Body of pancreas (tissue), 4 donors: ENCODE results near the gene EPB41L5. TPM values are rescaled to one million over a fixed set of nuclear protein-coding genes. Genes with fewer than 3 reads are reported as not detected.

Source experiments
- ATAC-seq: fragments of 150-250 bp; one replicate; pipeline ENCODE4 v1.9.1; 2016
- DNase-seq, 4 donors: peaks; one replicate each; pipeline ENCODE4 v3.0.0-alpha.2; 2019
- H3K27ac ChIP-seq, 4 donors: fragments of 200-600 bp; sonication (generic); 1 replicate in 3 of 4; 2 replicates in 1 of 4; pipeline versions ENCODE4 v1.5.1 to v1.6.1; 2016 to 2019; ENCODE audit warnings: mild to moderate bottlenecking in 1 of 4, mixed read lengths in 1 of 4, moderate library complexity in 1 of 4
- H3K27me3 ChIP-seq, 2 donors: fragments of 200-600 bp; sonication (generic); one replicate each; pipeline ENCODE4 v1.6.0; 2016; ENCODE audit warnings: mild to moderate bottlenecking in 1 of 2
- H3K36me3 ChIP-seq, 2 donors: fragments of 200-600 bp; sonication (generic); replicated peaks in 1 of 2; 2 replicates each; pipeline ENCODE4 v1.5.1; 2016; ENCODE audit warnings: low read depth in 2 of 2; ENCODE audit not compliant: insufficient read depth in 1 of 2
- H3K4me1 ChIP-seq: fragments of 200-600 bp; sonication (generic); one replicate; pipeline ENCODE4 v1.6.0; 2016
- H3K4me3 ChIP-seq, 2 donors: fragments of 200-600 bp; sonication (generic); 1 replicate in 1 of 2; 2 replicates in 1 of 2; pipeline ENCODE4 v1.5.1; 2016 to 2019
- H3K9me3 ChIP-seq, 3 donors: fragments of 200-600 bp; sonication (generic); 1 replicate in 2 of 3; 2 replicates in 1 of 3; pipeline ENCODE4 v1.5.1; 2016
- POLR2A ChIP-seq, 3 donors: fragments of 450-650 bp; IDR thresholded peaks; one replicate each; pipeline ENCODE4 v1.6.1; 2016; ENCODE audit warnings: antibody characterized with exemption in 3 of 3, mild to moderate bottlenecking in 2 of 3
- WGBS, 2 donors: methylation state at CpG; one replicate each; pipeline ENCODE4 v1.1.5; 2017; 5-methylcytosine and 5-hydroxymethylcytosine counted together
- intact Hi-C: fragments of 100-400 bp; cut with DNase I; formaldehyde crosslinking; loops from one replicate; pipeline ENCODE4 v1.15.1; 2023
- total RNA-seq, 2 donors: library from RNA; depleted of rRNA; stranded (reverse); fragments of >200 nt; gene quantifications; one replicate each; pipeline ENCODE4 v1.1.0, GENCODE V29; 2016
- TF ChIP-seq, protein P1 (sequence below), 7 experiments: fragments of 450-650 bp in 4 of 7; fragments of 200-600 bp in 3 of 7; sonication (generic) in 3 of 7; IDR thresholded peaks; one replicate each; pipeline ENCODE4 v1.5.1; 2016 to 2019; ENCODE audit warnings: antibody characterized with exemption in 7 of 7

EPB41L5 gene
- total RNA-seq, 2 donors from 2014 or later, result 27.2 to 32.6 TPM

DNA sequence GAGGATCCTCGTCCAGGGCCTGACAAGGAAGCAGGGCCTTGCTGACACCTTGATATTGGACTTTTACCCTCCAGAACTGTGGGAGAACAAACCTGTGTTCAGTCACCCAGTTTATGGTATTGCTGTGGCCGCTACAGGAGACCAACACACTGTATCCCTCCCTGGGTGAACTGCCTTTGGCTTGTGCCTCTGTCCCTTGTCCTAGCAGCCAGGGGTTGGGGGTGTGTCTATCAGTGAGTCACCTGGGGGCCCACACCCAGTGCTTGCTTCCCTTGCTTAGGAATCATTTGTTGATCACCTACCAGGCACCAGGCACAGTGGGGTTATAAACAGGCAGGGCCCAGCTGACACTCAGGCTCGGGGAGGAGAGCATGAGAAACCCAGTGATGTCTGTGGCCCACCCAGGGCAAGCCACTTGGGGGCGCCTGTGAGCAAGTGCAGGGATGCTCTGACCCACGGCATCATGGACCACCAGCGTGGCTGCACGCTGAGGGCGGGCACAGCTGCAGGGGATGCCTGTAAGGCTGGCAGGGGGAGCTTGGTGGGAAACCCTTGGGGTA lies 193.2 kb downstream of the EPB41L5 start:
- no peak for TF ChIP-seq POLR2A (IDR thresholded peaks at IDR 0.05)
- TF ChIP-seq, protein P1, sequence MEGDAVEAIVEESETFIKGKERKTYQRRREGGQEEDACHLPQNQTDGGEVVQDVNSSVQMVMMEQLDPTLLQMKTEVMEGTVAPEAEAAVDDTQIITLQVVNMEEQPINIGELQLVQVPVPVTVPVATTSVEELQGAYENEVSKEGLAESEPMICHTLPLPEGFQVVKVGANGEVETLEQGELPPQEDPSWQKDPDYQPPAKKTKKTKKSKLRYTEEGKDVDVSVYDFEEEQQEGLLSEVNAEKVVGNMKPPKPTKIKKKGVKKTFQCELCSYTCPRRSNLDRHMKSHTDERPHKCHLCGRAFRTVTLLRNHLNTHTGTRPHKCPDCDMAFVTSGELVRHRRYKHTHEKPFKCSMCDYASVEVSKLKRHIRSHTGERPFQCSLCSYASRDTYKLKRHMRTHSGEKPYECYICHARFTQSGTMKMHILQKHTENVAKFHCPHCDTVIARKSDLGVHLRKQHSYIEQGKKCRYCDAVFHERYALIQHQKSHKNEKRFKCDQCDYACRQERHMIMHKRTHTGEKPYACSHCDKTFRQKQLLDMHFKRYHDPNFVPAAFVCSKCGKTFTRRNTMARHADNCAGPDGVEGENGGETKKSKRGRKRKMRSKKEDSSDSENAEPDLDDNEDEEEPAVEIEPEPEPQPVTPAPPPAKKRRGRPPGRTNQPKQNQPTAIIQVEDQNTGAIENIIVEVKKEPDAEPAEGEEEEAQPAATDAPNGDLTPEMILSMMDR (IDR thresholded peaks at IDR 0.05), result peak in 1 of 7 experiments; percentile 12
- Histone ChIP-seq H3K36me3 (no peaks in the 10 kb centered on the region), H3K4me1 (no peaks in the 10 kb centered on the region), H3K9me3 (no peaks in the 10 kb centered on the region), H3K27me3 (no peaks in the 10 kb centered on the region), H3K4me3 (no peak overlapping the region), H3K27ac (no peak overlapping the region)
- 79 to 86% methylated on average over 2 to 8 of the region's 8 CpGs for WGBS, 2 donors
- DNase-seq (peak in 1 of 4 donors; percentile 23), ATAC-seq (no peak)
- intact Hi-C loops, result no loop called here

DNA sequence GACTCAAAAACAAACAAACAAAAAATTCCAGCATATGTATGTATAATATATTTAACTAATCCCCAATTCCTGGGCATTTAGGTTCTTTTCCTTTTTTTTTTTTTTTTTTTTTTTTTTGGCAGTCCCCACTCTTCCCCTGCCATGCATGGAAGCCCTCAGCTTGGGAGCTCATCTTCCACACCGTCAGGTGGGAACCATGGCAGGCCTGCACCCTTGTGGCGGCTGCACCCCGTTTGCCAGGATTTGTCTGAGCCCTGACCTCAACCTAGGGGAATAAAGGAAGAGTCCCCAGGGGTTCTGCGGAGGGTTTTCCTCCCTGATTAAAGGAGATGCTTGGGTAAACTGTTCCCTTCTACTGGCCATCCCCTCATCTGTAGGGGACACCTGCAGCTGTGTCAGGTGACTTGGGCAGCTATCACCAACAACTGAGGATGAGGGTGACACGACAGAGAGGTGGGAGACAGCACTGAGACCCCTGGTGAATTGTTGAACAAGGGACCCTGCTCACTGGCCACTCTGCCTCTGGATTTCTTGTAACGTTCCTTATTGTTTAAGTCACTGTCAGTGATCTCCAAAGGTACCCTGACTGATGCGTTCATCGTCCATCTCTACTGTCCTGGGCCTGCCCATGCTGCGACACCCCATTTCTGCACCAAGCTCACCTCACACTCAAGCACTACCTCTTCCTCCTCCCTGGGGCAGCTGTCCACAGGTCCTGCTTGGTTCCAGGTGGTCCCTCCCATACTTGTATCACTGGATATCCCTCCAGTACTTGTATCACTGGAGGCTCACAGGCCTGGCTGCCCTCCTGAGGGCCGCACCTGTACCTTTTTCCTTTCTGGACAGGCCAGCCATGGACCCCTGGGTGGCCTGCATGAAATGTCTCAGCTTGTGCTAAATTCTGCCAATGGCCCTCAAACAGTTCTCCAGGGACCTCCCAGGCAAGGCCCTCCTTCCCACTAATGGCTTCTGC lies 195.8 kb downstream of the EPB41L5 start:
- Histone ChIP-seq H3K4me1 (no peaks in the 10 kb centered on the region), H3K4me3 (no peak overlapping the region), H3K27me3 (no peaks in the 10 kb centered on the region), H3K27ac (no peak overlapping the region), H3K9me3 (no peaks in the 10 kb centered on the region), H3K36me3 (no peaks in the 10 kb centered on the region)
- TF ChIP-seq, protein P1 (IDR thresholded peaks at IDR 0.05), result no peak
- TF ChIP-seq POLR2A (IDR thresholded peaks at IDR 0.05), result no peak
- DNase-seq (no peak), ATAC-seq (no peak)
- 89 to 93% methylated on average over 6 to 10 of the region's 10 CpGs for WGBS, 2 donors
- intact Hi-C loops, result no loop called here

DNA sequence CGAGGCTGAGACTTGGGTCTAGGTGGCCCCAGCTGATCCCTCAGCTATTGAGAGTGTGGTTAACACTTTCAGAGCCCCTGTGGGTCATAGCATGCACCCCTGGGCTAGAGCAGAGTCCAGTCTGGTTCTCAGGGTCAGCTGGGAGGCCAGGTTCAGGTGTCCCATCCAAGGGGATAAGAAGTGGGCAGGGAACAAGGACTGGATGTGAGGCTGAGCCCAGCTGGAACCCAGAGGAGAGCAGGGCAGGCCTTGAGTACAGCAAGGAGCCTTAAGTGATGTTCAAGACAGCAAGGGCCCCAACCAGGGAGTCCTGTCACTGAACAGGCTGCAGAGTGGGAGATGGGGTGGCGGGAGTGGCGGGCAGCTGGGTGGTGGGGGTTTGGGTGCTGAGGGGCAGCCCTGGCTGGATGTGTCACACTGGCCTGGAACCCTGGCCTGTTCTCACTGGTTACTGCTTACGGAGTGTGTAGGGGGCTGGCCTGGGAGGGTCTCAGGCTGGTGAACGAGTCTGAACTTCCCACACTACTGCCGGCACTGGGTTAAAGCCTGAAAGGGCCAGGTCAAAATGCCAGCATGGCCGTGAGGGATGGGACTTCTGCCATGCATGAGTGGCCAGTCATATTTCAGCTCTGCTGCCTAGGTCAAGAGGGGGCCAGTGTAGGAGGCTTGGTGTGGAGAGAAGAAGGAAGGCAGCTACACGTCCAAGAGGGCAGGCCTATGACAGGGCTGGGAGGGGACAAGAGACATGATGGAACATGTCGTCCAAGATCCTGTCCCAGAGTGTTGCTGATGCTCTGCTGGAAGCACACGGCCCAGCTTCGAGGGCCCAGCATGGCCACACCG lies 196.8 kb downstream of the EPB41L5 start:
- intact Hi-C loops, result no loop called here
- no peak overlapping the region for H3K4me3 ChIP-seq
- 77 to 82% methylated on average over 9 to 12 of the region's 12 CpGs for WGBS, 2 donors
- H3K36me3 ChIP-seq, result no peaks in the 10 kb centered on the region
- ATAC-seq, result no peak
- TF ChIP-seq, protein P1 (IDR thresholded peaks at IDR 0.05), result no peak
- TF ChIP-seq POLR2A (IDR thresholded peaks at IDR 0.05), result no peak
- no peaks in the 10 kb centered on the region for H3K4me1 ChIP-seq
- no peak overlapping the region for H3K27ac ChIP-seq
- DNase-seq, result no peak
- no peaks in the 10 kb centered on the region for H3K27me3 ChIP-seq
- H3K9me3 ChIP-seq, result no peaks in the 10 kb centered on the region

DNA sequence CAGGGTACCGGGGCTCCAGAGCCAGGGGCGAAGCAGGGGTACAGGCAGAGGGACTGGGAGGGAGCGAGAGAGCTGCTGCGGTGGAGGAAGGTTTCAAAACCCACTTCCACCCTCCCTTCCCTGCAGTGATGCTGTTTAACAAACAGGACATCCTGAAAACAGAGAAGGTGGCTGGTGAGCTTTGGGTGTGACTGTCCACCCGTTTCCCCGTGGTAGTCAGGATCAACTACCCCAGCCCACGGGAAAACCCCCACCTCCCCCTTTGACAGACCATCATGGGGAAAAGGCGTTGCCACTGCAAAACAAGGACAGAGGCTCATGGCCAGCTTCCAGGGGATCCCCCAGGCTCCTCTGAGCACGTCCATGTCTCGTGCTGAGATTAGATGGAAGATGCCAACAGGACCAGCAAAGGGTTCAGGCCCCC lies 197.4 kb downstream of the EPB41L5 start:
- DNase-seq (no peak), ATAC-seq (no peak)
- Histone ChIP-seq H3K4me3 (no peak overlapping the region), H3K36me3 (no peaks in the 10 kb centered on the region), H3K4me1 (no peaks in the 10 kb centered on the region), H3K27ac (no peak overlapping the region), H3K9me3 (no peaks in the 10 kb centered on the region), H3K27me3 (no peaks in the 10 kb centered on the region)
- TF ChIP-seq, protein P1 (IDR thresholded peaks at IDR 0.05), result no peak
- TF ChIP-seq POLR2A (IDR thresholded peaks at IDR 0.05), result no peak
- intact Hi-C loops, result no loop called here
- WGBS, 2 donors, result 57 to 82% methylated on average over 9 to 10 of the region's 10 CpGs
